HG03520 (cell line): ENCODE measurements around the gene SULT1B1.

ENCODE experiments used
- ATAC-seq: cut with Tn5 transposase; IDR thresholded peaks from one replicate; pipeline ENCODE4 v1.9.1; 2021; ENCODE audit warnings: mild to moderate bottlenecking, moderate library complexity; ENCODE audit not compliant: unreplicated experiment

SULT1B1 gene

DNA sequence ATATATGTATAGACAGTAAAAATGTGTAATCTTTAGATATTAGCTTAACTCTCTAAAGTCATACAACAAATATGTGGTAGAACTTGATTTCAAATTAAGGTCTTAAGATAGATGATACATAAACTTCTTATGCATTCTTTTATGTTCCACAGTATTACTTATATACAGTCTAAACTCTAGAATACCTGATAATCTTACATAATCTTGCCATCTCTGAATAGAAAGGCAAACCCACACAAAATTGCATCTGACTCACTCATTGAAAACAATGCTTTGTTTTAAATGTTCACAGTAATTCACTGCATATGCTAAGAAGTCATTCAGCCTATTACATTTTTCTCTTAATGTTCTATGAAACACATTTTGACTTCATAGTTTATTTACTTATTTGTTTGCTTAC lies 10.1 kb downstream of the SULT1B1 start:
- ATAC-seq, result no peak

DNA sequence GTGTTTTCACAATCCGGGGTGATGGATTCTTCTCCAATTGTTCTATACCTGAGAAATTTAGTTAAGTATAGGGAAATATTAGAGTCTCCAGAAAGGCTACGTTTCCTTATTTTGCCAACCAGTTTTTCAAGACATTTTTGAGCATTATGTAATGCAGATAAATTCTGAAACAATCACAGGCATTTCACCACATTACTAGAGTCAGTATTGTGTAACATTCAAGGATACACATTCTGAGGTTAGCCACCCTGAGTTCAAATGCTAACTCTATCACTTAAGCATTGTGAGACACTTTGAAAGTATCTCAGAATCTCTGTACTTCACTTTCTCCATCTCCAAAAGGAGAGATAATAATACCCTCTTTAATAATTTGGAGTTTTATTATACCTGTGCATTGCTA lies 10.6 kb downstream of the SULT1B1 start:
- ATAC-seq, result no peak

DNA sequence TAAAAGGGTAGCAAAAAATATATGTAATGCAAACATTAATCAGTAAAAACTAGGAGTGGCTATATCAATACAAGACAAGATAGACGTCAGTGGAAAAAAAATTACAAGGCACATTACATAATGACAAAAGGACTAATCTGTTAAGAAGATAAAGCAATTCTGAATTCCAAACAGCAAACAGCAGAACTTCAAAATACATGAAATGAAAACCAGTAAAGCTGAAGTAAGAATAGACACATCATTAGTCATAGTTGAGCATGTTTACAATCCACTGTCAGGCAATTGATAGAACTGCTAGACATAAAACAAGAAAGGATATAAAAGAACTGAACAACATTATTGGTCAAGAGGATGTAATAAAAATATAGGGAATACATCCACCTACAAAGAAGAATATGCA lies 12.2 kb downstream of the SULT1B1 start:
- ATAC-seq, result no peak

DNA sequence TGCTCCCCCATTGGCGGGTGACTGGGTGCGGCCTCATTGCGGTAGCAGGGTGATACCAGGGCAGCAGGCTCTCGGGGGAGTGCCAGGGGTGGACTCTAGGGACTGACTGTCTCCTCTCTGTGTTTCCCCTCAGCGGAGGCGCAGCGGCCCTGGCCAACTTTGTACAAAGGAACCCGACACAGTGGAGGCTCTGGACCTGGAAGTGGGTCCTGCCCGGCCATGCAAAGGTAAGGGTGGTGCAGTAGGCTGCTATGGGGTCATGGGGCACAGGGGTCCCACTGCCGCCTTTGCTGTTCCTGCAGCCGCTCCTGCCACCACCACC lies 16.3 kb downstream of the SULT1B1 start:
- no peak for ATAC-seq

DNA sequence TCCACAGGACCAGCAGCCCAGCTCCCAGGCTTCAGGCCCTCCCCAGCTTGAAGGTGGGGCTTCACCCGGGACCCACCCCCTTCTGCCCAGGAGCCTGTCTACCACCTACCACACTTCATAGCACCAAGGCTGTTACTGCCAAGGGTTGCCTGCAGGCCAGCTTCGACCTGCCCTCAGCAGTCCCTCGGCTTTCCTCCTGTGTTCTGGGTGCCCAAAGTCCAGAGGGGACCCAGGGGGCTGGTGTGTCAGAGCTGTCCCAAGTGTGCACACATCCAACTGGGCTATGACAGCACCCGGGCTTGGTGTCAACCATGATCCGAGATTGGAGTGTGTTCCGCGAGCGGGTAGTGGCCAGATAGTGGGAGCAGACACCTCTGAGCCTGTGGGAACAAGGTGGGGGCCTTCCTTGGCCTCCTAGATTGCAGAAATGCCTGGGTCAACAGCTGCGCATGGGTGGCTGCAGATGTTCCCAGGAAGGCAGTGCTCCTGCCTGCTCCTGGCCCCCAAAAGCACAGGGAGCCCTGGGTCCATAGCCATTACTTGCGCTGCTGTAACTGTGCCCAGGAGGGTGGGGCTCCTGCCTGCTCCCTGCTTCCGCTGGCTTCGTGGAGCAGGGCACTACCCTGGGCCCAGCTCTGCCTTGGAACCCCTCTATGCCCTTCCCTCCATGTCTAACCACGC lies 16.8 kb downstream of the SULT1B1 start:
- ATAC-seq, result no peak

DNA sequence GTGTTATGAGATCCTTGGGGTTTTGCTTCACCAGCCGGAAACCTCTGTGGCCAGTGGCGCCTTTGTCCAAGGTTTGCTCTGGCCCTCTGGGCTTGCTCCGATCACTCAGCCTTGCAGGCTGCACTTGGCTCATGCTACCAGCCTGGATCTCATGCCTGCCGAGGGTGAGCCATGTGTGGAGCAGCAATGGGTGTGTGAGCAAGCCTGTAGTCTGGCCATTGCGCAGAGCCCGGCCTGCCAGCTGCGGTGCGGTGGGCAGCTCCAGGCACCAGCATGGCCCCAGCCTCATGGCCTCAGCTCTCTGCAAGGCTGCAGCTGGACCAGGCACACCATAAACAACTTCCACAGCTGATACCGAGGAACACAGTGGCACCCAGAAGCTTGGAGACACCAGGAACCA lies 17.8 kb downstream of the SULT1B1 start:
- no peak for ATAC-seq

DNA sequence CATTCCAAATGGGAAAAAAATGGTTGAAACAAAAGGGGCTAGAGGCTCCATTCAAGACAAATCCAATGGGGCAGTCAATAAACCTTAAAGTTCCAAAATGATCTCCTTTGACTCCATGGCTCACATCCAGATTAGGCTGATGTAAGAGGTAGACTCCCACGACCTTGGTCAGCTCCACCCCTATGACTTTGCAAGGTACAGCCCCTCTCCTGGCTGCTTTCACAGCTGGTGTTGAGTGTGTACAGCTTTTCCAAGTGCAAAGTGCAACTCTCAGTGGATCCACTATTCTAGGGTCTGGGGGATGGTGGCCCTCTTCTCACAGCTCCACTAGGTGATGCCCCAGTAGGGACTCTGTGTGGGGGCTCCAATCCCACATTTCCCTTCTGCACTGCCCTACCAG lies 21.5 kb downstream of the SULT1B1 start:
- ATAC-seq, result no peak

DNA sequence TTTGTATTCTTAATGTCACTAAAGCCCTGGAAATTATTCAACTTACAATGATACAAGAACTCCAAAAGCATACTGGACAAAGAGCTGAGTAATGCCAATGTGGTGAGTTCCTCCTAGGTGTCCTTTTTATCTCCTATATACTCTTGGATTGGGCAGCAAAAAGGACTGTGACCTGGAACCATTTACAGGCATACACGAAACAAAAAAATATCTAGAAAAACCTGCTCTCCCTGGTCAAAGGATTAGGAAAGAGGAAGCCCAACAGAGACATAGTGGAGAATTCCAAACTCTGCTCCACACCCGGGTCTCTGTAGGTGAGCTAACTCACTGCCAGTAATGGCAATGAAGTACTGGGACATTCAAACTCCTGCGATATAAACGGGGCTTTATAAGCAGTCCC lies 25.3 kb downstream of the SULT1B1 start:
- no peak for ATAC-seq

DNA sequence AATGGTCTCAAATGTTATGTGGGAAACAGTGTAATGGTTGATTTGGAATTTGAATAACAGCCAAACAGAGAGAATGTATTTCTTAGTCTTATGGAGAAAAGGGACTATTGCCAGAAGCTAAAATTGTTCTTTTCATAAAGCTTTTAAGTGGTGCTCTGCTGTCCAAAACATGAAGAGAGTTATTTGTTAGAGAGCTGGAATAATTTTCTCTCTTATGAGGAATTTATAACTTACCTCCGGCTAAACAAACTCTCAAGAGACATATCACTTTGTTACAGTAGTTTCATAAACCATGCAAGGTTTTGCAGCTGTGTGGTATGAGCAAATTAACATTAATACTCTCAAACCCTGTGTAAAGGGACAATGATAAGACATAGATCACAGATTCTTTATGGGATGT lies 28.6 kb downstream of the SULT1B1 start:
- ATAC-seq, result no peak

DNA sequence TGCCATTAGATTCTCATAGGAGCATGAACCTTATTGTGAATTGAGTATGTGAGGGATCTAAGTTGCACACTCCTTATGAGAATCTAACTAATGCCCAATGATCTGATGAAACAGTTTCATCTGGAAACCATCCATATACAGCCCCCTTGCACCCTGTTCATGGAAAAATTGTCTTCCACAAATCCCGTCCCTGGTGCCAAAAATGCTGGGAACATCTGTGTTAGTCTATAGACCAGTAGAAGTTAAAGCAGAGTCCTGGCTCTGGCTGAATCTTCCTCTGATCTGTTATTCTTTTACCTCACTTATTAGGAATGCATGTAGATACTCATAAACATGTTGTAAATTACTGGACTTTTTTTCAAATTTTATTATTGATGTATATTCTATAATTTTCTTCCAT lies 29.2 kb downstream of the SULT1B1 start:
- ATAC-seq, result no peak

DNA sequence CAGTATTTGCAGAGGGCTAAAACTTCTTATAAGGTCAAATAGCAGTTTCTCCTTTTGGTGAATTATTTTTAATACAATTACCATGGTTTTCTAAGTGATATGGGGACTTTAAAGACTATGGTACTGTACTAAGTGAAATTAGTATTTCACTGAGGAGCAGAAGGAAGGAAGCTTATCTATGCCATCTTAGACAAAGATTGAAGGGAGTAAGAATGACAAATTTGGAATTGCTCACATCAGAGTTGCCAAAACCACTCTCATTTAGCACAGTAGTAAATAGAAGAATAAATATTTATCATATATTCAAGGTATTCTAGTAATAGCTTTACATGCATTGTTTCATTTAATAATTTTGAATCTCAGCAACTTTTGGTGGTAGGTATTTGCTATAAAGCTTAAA lies 30.4 kb downstream of the SULT1B1 start:
- ATAC-seq, result no peak

DNA sequence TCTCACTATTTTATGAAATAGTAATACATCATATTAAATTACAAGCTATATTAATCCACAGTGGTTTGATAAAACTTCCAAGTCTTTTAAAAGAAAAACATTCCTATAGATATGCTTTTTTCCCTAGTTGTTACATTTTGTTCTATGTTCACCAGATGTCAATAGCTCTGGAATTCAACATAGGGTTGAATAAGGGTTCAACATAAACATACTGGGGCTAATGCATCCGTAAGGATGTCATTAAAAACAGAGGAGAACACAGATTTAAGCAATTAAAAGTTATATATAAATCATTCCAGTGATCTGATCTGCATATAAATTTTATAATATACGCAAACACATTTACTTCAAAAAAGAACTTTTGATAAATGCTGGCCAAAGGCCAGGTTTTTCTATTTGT lies 32.5 kb downstream of the SULT1B1 start:
- ATAC-seq, result no peak

DNA sequence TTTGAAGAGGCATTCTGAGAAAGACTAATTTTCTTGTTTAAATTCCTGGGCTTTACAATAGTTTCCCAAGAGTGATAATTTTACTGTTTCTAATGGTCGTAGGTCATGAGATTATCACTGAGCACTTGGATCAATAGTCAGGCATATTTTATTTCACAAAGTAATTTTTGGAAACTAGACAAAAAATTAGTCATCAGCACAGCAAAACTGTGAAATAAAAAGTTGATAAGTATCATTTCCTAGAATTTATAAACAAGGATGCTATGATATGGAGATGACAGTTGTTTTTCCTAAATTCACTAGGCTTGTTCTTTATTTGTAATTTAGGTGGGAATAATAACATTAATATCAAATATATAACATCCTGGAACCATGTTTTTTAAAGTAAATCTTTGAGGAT lies 33.0 kb downstream of the SULT1B1 start:
- ATAC-seq, result no peak

DNA sequence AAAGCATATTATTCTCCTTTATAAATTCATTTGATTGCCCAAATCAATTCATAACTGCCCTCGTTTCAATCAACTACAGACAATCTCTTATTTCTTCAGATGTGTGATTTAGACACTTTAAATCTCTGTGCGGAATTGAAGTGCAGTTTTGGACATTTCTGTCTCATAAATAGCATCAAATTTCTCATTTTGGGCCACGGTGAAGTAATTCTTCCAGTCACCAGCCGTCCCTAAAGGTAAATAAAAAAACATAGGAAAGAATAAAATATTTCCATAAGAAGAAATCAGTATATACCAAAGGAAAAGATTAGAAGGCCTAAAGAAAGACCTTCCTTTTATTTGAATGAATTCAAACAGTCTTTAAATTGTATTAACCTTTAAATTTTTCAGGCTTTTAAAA lies 33.4 kb downstream of the SULT1B1 start:
- no peak for ATAC-seq

DNA sequence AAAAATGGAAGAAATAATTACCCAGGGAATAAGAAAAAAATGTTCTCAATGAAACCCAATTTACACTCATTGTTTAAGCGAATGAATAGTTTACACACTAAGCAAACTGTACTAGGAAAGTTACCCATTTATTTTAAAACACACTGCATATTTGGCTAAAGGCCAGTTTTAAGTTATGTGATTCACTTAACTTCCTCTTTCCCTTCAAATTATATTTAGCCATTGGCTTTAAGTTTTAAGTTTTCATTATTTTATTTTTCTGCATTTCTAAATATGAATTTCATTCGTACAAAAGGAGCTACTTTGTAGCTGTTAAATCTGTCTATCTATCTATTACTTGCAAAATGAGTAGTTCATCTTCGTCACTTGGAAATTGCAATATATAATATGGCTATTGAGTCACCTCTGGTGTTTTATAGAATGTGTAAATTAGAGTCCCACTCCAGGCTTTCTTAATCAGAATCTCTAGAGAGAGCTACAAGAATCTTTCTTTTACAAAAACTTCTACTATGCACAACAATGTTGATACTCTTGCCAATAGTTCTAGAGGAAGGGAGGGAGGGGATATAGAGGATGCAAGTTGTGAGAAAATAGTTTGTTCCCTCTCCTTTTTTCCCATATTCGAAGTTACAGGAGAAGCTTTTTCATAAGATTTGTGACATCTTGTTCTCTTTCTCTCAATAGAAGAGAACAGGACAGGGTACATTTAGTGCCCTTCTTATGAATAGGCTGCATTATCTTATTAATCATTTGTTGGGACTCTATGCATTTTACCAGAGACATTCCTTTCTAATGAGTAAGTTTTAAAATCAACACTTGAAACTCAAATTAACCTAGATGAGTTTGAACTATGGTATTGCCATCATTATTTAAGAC lies 41.8 kb downstream of the SULT1B1 start:
- ATAC-seq, result no peak

DNA sequence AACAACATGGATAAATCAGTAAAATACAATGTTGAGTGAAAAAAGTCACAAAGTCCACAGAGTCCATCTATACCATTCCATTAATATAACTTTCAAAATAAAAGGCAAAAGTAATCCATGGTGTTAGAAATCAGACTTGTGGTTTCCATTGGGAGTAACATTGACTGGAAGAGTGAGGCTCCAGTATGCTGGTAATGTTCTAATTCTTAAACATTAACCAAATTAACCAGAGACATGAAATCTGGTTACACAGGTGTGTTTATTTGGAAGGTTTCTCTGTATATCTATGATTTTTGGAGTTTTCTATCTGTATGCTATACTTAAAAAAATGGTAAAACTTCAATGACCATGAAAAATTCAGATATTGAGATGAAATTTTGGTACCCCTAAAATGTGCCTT lies 42.6 kb downstream of the SULT1B1 start:
- no peak for ATAC-seq

DNA sequence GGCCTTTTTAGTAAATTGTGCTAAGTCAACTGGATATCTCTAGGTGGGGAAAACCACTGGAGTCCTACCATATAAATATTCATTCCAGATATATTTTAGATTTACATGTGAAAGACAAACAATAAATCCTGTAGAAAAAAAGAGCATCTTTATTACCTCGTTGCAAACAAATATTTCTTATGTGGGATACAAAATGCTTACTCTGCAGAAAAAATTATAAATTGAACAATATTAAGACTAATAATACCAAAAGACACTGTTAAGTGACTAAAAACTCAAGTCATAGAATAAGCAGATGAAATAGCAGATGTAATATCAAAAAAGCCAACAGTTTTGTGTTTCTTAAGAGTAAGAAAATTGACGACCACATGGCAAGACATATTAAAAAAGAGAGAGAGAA lies 43.8 kb downstream of the SULT1B1 start:
- no peak for ATAC-seq

DNA sequence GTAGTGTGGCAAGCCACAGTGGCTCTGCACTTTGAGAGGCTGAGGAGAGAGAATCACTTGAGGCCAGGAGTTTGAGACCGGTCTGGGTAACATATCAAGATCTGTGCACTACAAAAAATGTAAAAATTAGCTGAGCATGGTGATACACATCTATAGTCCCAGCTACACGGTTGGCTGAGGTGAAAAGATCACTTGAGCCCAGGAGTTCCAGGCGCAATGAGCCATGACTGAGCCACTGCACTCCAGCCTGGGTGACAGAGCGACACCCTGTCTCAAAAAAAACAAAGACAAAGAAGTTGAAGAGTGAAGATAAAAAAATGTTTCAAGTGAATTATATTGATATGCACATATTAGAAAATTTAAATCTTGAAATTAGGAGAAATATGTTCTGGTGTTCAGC lies 46.3 kb downstream of the SULT1B1 start:
- no peak for ATAC-seq

DNA sequence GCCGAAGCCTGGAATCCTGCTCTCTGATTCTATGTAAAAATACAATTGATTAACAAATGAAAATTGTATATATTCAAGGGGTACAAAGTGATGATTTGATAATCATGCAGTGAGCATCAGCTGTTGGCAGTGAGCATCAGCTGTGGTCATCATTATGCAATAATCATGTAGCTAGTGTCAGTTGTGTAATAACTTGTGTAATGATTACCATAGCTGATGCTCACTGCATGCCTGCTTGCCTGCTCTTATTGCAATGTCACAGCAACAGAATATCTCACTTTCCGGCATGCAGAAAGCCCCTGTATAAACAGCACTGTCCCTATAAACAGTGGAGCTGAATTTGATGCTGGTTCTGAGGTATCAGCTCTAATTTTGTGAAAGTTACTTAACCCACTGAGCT lies 46.8 kb downstream of the SULT1B1 start:
- no peak for ATAC-seq

DNA sequence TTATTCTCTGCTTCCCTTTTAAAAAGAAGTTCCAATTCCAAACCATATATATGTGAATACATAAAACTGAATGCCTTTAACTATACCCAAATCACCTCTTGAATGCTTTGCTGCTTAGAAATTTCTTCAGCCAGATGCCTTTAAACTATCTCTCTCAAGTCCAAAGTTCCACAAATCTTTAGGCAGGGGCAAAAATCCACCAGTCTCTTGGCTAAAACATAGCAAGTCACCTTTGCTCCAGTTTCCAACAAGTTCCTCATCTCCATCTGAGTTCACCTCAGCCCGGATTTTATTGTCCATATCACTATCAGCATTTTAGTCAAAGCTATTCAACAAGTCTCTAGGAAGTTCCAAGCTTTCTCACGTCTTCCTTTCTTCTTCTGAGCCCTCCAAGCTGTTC lies 49.8 kb downstream of the SULT1B1 start:
- ATAC-seq, result no peak

DNA sequence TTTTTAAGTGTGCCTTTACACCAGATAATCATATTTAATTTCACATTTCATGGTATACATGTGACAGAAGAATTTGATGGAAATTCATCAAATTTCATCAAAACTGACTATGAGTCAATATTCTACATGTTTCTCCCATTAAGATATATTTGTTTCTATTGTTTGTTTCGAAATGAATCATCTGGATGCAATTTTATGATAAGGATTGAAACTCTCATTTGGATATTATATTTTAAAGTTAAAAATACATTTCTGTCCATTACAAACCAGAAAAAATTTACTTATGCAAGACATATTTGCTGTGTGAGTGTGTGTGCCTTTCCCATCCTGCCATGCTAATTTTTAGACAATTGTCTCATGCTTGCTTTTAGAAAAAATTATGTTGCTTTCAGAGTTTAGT lies 52.2 kb downstream of the SULT1B1 start:
- no peak for ATAC-seq

DNA sequence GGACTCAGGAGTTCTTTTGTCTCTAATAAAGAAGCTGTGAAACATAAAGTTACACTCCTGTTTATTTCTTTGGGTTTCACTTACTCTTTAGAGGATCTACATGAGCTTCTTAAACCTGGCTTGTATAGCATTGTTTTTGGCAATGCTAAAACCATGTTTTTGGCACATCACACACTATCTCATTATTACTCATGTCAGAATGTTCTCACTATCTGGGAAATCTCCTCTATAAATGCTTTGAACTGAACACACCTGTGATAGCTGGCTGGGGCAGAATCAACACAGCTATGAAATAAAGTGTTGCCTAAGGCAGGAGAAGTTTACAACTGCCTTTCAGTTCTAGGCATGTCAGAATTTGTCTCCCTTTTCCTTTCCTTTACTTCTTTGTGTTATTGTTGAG lies 52.6 kb downstream of the SULT1B1 start:
- no peak for ATAC-seq

DNA sequence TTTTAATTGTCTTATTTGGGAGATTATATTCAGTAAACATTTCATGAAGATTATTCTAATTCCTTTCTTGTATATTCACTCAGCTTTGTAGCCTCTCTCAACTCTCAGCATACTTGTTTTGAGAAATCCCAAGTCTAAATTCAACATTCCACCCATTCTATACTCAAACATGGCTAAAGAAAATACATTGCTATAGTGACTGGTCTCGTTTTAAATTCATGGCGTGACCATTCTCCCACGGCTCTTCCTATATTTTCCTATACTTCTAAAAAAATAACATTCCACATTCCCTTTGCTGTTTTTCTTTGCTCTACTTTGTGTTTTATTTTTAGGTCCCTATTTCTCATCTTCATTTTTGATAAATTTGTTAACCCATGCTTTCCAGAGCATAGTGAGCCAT lies 58.2 kb downstream of the SULT1B1 start:
- no peak for ATAC-seq
